ENCODE data around the gene DNAJB6. TPM values are rescaled to one million over a fixed set of nuclear protein-coding genes. Genes with fewer than 3 reads are reported as not detected.

Gene DNAJB6
- total RNA-seq, 1 experiment from 2014 or later: 288 TPM

DNA sequence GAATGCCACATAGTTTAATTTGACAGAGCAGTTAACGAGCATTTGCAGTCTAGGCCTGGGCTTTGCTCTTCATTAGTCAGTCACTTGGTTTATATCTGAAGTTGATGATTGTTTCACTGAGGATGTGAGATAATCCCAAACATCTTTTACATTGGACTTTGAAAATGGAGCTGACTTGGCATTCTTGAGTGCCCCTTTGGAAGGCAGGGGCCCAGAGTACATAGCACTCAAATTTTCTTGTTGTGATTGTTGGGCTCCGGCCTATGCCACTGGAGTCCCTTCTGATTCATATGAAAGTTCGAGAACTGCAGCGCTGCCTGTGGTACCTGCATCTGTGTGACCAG, 21.9 kb downstream of the DNAJB6 start (continued):
- TF ChIP-seq IRF2 (CRISPR knock-in tag; IDR thresholded peaks at IDR 0.05; ENCODE audit: borderline replicate concordance, low read depth) (no peak), NFE2L1 (CRISPR knock-in tag; IDR thresholded peaks at IDR 0.05) (no peak), ZNF263 (CRISPR knock-in tag; IDR thresholded peaks at IDR 0.05; ENCODE audit: low read depth) (no peak)
- TF ChIP-seq, protein P1, sequence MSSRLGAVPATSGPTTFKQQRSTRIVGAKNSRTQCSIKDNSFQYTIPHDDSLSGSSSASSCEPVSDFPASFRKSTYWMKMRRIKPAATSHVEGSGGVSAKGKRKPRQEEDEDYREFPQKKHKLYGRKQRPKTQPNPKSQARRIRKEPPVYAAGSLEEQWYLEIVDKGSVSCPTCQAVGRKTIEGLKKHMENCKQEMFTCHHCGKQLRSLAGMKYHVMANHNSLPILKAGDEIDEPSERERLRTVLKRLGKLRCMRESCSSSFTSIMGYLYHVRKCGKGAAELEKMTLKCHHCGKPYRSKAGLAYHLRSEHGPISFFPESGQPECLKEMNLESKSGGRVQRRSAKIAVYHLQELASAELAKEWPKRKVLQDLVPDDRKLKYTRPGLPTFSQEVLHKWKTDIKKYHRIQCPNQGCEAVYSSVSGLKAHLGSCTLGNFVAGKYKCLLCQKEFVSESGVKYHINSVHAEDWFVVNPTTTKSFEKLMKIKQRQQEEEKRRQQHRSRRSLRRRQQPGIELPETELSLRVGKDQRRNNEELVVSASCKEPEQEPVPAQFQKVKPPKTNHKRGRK (CRISPR knock-in tag; IDR thresholded peaks at IDR 0.05; ENCODE audit: borderline replicate concordance): no peak
- TF ChIP-seq, protein P2, sequence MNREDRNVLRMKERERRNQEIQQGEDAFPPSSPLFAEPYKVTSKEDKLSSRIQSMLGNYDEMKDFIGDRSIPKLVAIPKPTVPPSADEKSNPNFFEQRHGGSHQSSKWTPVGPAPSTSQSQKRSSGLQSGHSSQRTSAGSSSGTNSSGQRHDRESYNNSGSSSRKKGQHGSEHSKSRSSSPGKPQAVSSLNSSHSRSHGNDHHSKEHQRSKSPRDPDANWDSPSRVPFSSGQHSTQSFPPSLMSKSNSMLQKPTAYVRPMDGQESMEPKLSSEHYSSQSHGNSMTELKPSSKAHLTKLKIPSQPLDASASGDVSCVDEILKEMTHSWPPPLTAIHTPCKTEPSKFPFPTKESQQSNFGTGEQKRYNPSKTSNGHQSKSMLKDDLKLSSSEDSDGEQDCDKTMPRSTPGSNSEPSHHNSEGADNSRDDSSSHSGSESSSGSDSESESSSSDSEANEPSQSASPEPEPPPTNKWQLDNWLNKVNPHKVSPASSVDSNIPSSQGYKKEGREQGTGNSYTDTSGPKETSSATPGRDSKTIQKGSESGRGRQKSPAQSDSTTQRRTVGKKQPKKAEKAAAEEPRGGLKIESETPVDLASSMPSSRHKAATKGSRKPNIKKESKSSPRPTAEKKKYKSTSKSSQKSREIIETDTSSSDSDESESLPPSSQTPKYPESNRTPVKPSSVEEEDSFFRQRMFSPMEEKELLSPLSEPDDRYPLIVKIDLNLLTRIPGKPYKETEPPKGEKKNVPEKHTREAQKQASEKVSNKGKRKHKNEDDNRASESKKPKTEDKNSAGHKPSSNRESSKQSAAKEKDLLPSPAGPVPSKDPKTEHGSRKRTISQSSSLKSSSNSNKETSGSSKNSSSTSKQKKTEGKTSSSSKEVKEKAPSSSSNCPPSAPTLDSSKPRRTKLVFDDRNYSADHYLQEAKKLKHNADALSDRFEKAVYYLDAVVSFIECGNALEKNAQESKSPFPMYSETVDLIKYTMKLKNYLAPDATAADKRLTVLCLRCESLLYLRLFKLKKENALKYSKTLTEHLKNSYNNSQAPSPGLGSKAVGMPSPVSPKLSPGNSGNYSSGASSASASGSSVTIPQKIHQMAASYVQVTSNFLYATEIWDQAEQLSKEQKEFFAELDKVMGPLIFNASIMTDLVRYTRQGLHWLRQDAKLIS (CRISPR knock-in tag; IDR thresholded peaks at IDR 0.05; ENCODE audit: borderline replicate concordance): no peak
- TF ChIP-seq, protein P3, sequence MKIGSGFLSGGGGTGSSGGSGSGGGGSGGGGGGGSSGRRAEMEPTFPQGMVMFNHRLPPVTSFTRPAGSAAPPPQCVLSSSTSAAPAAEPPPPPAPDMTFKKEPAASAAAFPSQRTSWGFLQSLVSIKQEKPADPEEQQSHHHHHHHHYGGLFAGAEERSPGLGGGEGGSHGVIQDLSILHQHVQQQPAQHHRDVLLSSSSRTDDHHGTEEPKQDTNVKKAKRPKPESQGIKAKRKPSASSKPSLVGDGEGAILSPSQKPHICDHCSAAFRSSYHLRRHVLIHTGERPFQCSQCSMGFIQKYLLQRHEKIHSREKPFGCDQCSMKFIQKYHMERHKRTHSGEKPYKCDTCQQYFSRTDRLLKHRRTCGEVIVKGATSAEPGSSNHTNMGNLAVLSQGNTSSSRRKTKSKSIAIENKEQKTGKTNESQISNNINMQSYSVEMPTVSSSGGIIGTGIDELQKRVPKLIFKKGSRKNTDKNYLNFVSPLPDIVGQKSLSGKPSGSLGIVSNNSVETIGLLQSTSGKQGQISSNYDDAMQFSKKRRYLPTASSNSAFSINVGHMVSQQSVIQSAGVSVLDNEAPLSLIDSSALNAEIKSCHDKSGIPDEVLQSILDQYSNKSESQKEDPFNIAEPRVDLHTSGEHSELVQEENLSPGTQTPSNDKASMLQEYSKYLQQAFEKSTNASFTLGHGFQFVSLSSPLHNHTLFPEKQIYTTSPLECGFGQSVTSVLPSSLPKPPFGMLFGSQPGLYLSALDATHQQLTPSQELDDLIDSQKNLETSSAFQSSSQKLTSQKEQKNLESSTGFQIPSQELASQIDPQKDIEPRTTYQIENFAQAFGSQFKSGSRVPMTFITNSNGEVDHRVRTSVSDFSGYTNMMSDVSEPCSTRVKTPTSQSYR (CRISPR knock-in tag; IDR thresholded peaks at IDR 0.05): no peak

DNA sequence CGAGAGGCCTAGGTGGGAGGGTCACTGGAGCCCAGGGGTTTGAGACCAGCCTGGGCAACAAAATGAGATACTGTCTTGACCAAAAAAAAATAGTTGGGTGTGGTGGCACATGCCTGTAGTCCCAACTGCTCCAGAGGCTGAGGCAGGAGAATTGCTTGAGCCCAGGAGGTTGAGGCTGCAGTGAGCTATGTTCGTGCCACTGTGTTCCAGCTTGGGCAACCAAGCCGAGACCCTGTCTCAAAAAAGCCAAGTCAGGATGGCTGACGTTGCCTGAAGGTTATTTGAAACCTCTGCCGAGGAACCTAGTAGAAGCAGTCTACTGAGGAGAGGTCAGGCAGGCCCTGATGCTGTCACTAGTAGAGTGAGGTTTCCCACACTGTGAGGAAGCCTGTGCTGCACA, 22.8 kb downstream of the DNAJB6 start:
- ATAC-seq (no peak), DNase-seq (ENCODE audit: low spot score) (no peak)
- H3K4me1 Mint-ChIP-seq: peaks cover 70% of the 10 kb centered on the region
- no peaks in the 10 kb centered on the region for H3K27me3 Mint-ChIP-seq (ENCODE audit: low read depth)
- peaks cover 71% of the 10 kb centered on the region for H3K36me3 Mint-ChIP-seq
- no peaks in the 10 kb centered on the region for H3K9me3 Mint-ChIP-seq
- POLR2A ChIA-PET: no interaction called here
- CTCF ChIA-PET: no interaction called here
- no peak overlapping the region for H3K4me3 Mint-ChIP-seq
- H3K27ac Mint-ChIP-seq: peak overlapping the region; percentile 31
- TF ChIP-seq ZNF317 (CRISPR knock-in tag; IDR thresholded peaks at IDR 0.05; ENCODE audit: borderline replicate concordance, low read depth) (no peak), OVOL2 (CRISPR knock-in tag; IDR thresholded peaks at IDR 0.05; ENCODE audit: borderline replicate concordance) (no peak), SMAD4 (CRISPR knock-in tag; IDR thresholded peaks at IDR 0.05) (no peak), SMAD3 (CRISPR knock-in tag; IDR thresholded peaks at IDR 0.05; ENCODE audit: borderline replicate concordance) (no peak), CBFB (CRISPR knock-in tag; IDR thresholded peaks at IDR 0.05; ENCODE audit: low read depth) (no peak), NR3C1 (CRISPR knock-in tag; conservative IDR thresholded peaks at IDR 0.05; ENCODE audit: low read depth) (no peak), MYBL2 (CRISPR knock-in tag; IDR thresholded peaks at IDR 0.05) (no peak), ESRRA (CRISPR knock-in tag; IDR thresholded peaks at IDR 0.05; ENCODE audit: borderline replicate concordance) (no peak)
- TF ChIP-seq, protein P4, sequence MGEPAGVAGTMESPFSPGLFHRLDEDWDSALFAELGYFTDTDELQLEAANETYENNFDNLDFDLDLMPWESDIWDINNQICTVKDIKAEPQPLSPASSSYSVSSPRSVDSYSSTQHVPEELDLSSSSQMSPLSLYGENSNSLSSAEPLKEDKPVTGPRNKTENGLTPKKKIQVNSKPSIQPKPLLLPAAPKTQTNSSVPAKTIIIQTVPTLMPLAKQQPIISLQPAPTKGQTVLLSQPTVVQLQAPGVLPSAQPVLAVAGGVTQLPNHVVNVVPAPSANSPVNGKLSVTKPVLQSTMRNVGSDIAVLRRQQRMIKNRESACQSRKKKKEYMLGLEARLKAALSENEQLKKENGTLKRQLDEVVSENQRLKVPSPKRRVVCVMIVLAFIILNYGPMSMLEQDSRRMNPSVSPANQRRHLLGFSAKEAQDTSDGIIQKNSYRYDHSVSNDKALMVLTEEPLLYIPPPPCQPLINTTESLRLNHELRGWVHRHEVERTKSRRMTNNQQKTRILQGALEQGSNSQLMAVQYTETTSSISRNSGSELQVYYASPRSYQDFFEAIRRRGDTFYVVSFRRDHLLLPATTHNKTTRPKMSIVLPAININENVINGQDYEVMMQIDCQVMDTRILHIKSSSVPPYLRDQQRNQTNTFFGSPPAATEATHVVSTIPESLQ (CRISPR knock-in tag; IDR thresholded peaks at IDR 0.05): no peak
- TF ChIP-seq, protein P5, sequence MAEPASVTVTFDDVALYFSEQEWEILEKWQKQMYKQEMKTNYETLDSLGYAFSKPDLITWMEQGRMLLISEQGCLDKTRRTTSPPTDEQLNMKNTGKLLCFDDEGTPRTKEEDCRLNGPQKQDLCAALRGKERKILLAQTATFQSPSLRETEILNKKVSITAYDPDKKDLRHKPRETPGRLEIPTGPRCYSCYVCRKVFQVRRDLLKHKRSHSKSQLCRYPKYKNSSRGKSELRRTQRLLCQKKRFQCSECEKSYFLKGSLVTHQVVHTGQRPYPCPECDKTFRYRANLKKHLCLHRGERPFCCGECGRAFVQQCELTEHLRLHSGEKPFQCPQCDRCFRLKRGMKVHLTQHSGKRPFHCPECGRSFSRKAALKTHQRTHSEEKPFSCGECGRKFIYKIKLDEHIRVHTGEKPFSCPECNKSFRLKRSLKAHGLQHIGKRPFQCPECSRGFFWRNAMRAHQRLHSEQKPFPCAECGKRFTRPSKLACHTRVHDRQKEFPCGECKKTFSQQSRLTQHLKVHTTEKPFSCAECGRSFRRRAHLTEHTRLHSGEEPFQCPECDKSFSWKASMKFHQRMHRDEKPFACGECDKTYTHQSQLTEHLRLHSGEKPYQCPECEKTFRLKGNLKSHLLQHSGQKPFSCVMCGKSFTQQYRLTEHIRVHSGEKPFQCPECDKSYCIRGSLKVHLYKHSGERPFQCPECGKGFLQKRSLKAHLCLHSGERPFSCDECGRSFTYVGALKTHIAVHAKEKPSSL (CRISPR knock-in tag; conservative IDR thresholded peaks at IDR 0.05): no peak
- TF ChIP-seq, protein P6, sequence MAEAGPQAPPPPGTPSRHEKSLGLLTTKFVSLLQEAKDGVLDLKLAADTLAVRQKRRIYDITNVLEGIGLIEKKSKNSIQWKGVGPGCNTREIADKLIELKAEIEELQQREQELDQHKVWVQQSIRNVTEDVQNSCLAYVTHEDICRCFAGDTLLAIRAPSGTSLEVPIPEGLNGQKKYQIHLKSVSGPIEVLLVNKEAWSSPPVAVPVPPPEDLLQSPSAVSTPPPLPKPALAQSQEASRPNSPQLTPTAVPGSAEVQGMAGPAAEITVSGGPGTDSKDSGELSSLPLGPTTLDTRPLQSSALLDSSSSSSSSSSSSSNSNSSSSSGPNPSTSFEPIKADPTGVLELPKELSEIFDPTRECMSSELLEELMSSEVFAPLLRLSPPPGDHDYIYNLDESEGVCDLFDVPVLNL (CRISPR knock-in tag; IDR thresholded peaks at IDR 0.05; ENCODE audit: borderline replicate concordance, low read depth): no peak
- TF ChIP-seq, protein P7, sequence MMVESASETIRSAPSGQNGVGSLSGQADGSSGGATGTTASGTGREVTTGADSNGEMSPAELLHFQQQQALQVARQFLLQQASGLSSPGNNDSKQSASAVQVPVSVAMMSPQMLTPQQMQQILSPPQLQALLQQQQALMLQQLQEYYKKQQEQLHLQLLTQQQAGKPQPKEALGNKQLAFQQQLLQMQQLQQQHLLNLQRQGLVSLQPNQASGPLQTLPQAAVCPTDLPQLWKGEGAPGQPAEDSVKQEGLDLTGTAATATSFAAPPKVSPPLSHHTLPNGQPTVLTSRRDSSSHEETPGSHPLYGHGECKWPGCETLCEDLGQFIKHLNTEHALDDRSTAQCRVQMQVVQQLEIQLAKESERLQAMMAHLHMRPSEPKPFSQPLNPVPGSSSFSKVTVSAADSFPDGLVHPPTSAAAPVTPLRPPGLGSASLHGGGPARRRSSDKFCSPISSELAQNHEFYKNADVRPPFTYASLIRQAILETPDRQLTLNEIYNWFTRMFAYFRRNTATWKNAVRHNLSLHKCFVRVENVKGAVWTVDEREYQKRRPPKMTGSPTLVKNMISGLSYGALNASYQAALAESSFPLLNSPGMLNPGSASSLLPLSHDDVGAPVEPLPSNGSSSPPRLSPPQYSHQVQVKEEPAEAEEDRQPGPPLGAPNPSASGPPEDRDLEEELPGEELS (CRISPR knock-in tag; IDR thresholded peaks at IDR 0.05): no peak
- TF ChIP-seq, protein P1 (CRISPR knock-in tag; IDR thresholded peaks at IDR 0.05; ENCODE audit: borderline replicate concordance): no peak

Data from WTC11 (cell line).